ENCODE data around the gene CABP4.
"Not testable (repeated sequence)": the region's sequence is repeated elsewhere in the genome, so short reads cannot be mapped to it uniquely, and the experiment has no call there.

Gene CABP4

GRCh38 chr11:67470337-67471002 lies 15.3 kb downstream of the CABP4 start:
- Histone ChIP-seq H3K36me3 (ENCODE audit: insufficient read depth, low read length) (no peaks in the 10 kb centered on the region; the same call in 1 of the 2 replicates), H3K79me2 (ENCODE audit: insufficient read depth, low read length) (no peaks in the 10 kb centered on the region), H3K4me2 (ENCODE audit: low read length) (no peak overlapping the region), H3K27me3 (ENCODE audit: insufficient read depth, low read length) (no peaks in the 10 kb centered on the region), H3K4me1 (ENCODE audit: insufficient read depth, low read length, severe bottlenecking) (peaks cover 35% of the 10 kb centered on the region), H3K9ac (ENCODE audit: low read length) (no peak overlapping the region), H2AFZ (ENCODE audit: low read length) (no peak overlapping the region), H3K4me3 (ENCODE audit: low read depth, low read length, poor library complexity, severe bottlenecking) (no peak overlapping the region), H3K9me3 (ENCODE audit: low read length) (no peaks in the 10 kb centered on the region), H3K27ac (ENCODE audit: low read depth, low read length, poor library complexity, severe bottlenecking) (no peak overlapping the region), H3K9me2 (ENCODE audit: low read depth, low read length) (no peaks in the 10 kb centered on the region), H4K20me1 (ENCODE audit: insufficient read depth, low read length) (no peaks in the 10 kb centered on the region), H3F3A (ENCODE audit: insufficient read depth, low read length) (peaks cover 8% of the 10 kb centered on the region; the same call in 1 of the 2 replicates)
- TF ChIP-seq CTCF (IDR thresholded peaks at IDR 0.05; ENCODE audit: low read length) (no peak), EZH2 (IDR thresholded peaks at IDR 0.05; ENCODE audit: borderline replicate concordance, low read length) (no peak)

- Histone ChIP-seq H3K27me3 (ENCODE audit: insufficient read depth, low read length) (no peaks in the 10 kb centered on the region), H3F3A (ENCODE audit: insufficient read depth, low read length) (no peaks in the 10 kb centered on the region), H3K4me2 (ENCODE audit: low read length) (no peak overlapping the region), H3K27ac (ENCODE audit: low read depth, low read length, poor library complexity, severe bottlenecking) (no peak overlapping the region), H3K9ac (ENCODE audit: low read length) (no peak overlapping the region), H3K9me3 (ENCODE audit: low read length) (peaks cover 4% of the 10 kb centered on the region; the same call in 1 of the 2 replicates), H2AFZ (ENCODE audit: low read length) (no peak overlapping the region), H3K79me2 (ENCODE audit: insufficient read depth, low read length) (no peaks in the 10 kb centered on the region), H3K4me3 (ENCODE audit: low read depth, low read length, poor library complexity, severe bottlenecking) (no peak overlapping the region), H3K36me3 (ENCODE audit: insufficient read depth, low read length) (no peaks in the 10 kb centered on the region), H4K20me1 (ENCODE audit: insufficient read depth, low read length) (no peaks in the 10 kb centered on the region), H3K9me2 (ENCODE audit: low read depth, low read length) (no peaks in the 10 kb centered on the region), H3K4me1 (ENCODE audit: insufficient read depth, low read length, severe bottlenecking) (peaks cover 10% of the 10 kb centered on the region)
- TF ChIP-seq CTCF (IDR thresholded peaks at IDR 0.05; ENCODE audit: low read length) (no peak), EZH2 (IDR thresholded peaks at IDR 0.05; ENCODE audit: borderline replicate concordance, low read length) (no peak)
These were observed 17.7 kb downstream of the CABP4 start for GRCh38 chr11:67472882-67473281.

- H2AFZ ChIP-seq (ENCODE audit: low read length); H3K9ac ChIP-seq (ENCODE audit: low read length); H3K9me3 ChIP-seq (ENCODE audit: low read length); H3K79me2 ChIP-seq (ENCODE audit: insufficient read depth, low read length); H3K4me1 ChIP-seq (ENCODE audit: insufficient read depth, low read length, severe bottlenecking); H3K4me3 ChIP-seq (ENCODE audit: low read depth, low read length, poor library complexity, severe bottlenecking); H3K36me3 ChIP-seq (ENCODE audit: insufficient read depth, low read length); H3K9me2 ChIP-seq (ENCODE audit: low read depth, low read length); H4K20me1 ChIP-seq (ENCODE audit: insufficient read depth, low read length); H3K4me2 ChIP-seq (ENCODE audit: low read length); H3K27me3 ChIP-seq (ENCODE audit: insufficient read depth, low read length); H3F3A ChIP-seq (ENCODE audit: insufficient read depth, low read length); H3K27ac ChIP-seq (ENCODE audit: low read depth, low read length, poor library complexity, severe bottlenecking): not testable (repeated sequence)
These were observed 21.5 kb downstream of the CABP4 start for GRCh38 chr11:67476692-67477091.

- not testable (repeated sequence) for H3K9me3 ChIP-seq (ENCODE audit: low read length); H3K9me2 ChIP-seq (ENCODE audit: low read depth, low read length); H3K79me2 ChIP-seq (ENCODE audit: insufficient read depth, low read length); H2AFZ ChIP-seq (ENCODE audit: low read length); H3K9ac ChIP-seq (ENCODE audit: low read length); H3K4me3 ChIP-seq (ENCODE audit: low read depth, low read length, poor library complexity, severe bottlenecking); H4K20me1 ChIP-seq (ENCODE audit: insufficient read depth, low read length); H3K4me2 ChIP-seq (ENCODE audit: low read length); H3F3A ChIP-seq (ENCODE audit: insufficient read depth, low read length); H3K27me3 ChIP-seq (ENCODE audit: insufficient read depth, low read length); H3K4me1 ChIP-seq (ENCODE audit: insufficient read depth, low read length, severe bottlenecking); H3K27ac ChIP-seq (ENCODE audit: low read depth, low read length, poor library complexity, severe bottlenecking); H3K36me3 ChIP-seq (ENCODE audit: insufficient read depth, low read length)
These were observed 22.3 kb downstream of the CABP4 start for GRCh38 chr11:67477344-67478050.
